HepG2 (cell line): ENCODE measurements around the gene TMEM238. TPM values are rescaled to one million over a fixed set of nuclear protein-coding genes. Genes with fewer than 3 reads are reported as not detected.

Experiments
- BRD4 ChIP-seq: sonication (generic); formaldehyde crosslinking; IDR thresholded peaks from 2 replicates; pipeline ENCODE4 v1.4.0; 2020; ENCODE audit warnings: missing genetic modification reagents
- GLI4 ChIP-seq: sonication (generic); formaldehyde crosslinking; IDR thresholded peaks from 2 replicates; pipeline ENCODE4 v1.5.1; 2020; ENCODE audit warnings: missing genetic modification reagents, mild to moderate bottlenecking, moderate library complexity, borderline replicate concordance
- HMGA1 ChIP-seq: sonication (generic); formaldehyde crosslinking; conservative IDR thresholded peaks from 2 replicates; pipeline ENCODE4 v1.4.0; 2020; ENCODE audit warnings: missing genetic modification reagents
- JUND ChIP-seq: sonication (generic); formaldehyde crosslinking; IDR thresholded peaks from 2 replicates; pipeline ENCODE4 v1.8.0; 2022; ENCODE audit warnings: mild to moderate bottlenecking, missing genetic modification reagents
- KDM4B ChIP-seq: sonication (generic); formaldehyde crosslinking; IDR thresholded peaks from 2 replicates; pipeline ENCODE4 v1.4.0; 2020; ENCODE audit warnings: missing genetic modification reagents
- RARG ChIP-seq: sonication (generic); formaldehyde crosslinking; IDR thresholded peaks from 2 replicates; pipeline ENCODE4 v1.4.0; 2020; ENCODE audit warnings: low read depth, mild to moderate bottlenecking, missing genetic modification reagents
- SAP130 ChIP-seq: IDR thresholded peaks from 2 replicates; pipeline ENCODE4 v1.6.1; 2016; ENCODE audit warnings: low read depth
- SRY ChIP-seq: sonication (generic); formaldehyde crosslinking; IDR thresholded peaks from 2 replicates; pipeline ENCODE4 v1.8.0; 2022; ENCODE audit warnings: mild to moderate bottlenecking, missing genetic modification reagents
- SYNCRIP ChIP-seq: fragments of 200-400 bp; formaldehyde crosslinking; IDR thresholded peaks from 2 replicates; pipeline ENCODE4 v1.6.1; 2018; ENCODE audit warnings: mild to moderate bottlenecking, low read depth, low read length; ENCODE audit not compliant: insufficient read depth
- TGIF2 ChIP-seq: IDR thresholded peaks from 2 replicates; pipeline ENCODE4 v1.6.1; 2016; ENCODE audit warnings: control low read depth, missing compliant biosample characterization
- XRCC5 ChIP-seq: fragments of 200-400 bp; formaldehyde crosslinking; optimal IDR thresholded peaks from 2 replicates; pipeline ENCODE3; 2017; ENCODE audit warnings: mild to moderate bottlenecking, low read length
- ZBTB4 ChIP-seq: sonication (generic); formaldehyde crosslinking; IDR thresholded peaks from 2 replicates; pipeline ENCODE4 v1.4.0; 2020; ENCODE audit warnings: missing genetic modification reagents, mild to moderate bottlenecking, borderline replicate concordance
- ZBTB7A ChIP-seq: sonication (generic); formaldehyde crosslinking; IDR thresholded peaks from 2 replicates; pipeline ENCODE4 v1.8.0; 2022; ENCODE audit warnings: mild to moderate bottlenecking, missing genetic modification reagents
- ZFX ChIP-seq: sonication (generic); formaldehyde crosslinking; IDR thresholded peaks from 2 replicates; pipeline ENCODE4 v1.4.0; 2020; ENCODE audit warnings: mild to moderate bottlenecking, low read depth, missing genetic modification reagents, moderate library complexity
- ZKSCAN8 ChIP-seq: IDR thresholded peaks from 2 replicates; pipeline ENCODE4 v1.6.1; 2016; ENCODE audit warnings: borderline replicate concordance, missing genetic modification reagents, missing compliant biosample characterization
- ZNF276 ChIP-seq: sonication (generic); formaldehyde crosslinking; IDR thresholded peaks from 2 replicates; pipeline ENCODE4 v1.4.0; 2020; ENCODE audit warnings: mild to moderate bottlenecking, low read depth, missing genetic modification reagents
- ZNF333 ChIP-seq: sonication (generic); formaldehyde crosslinking; IDR thresholded peaks from 2 replicates; pipeline ENCODE4 v1.4.0; 2020; ENCODE audit warnings: mild to moderate bottlenecking, missing genetic modification reagents, borderline replicate concordance
- ZNF337 ChIP-seq: sonication (generic); formaldehyde crosslinking; IDR thresholded peaks from 2 replicates; pipeline ENCODE4 v1.5.1; 2020; ENCODE audit warnings: missing genetic modification reagents, low read depth, mild to moderate bottlenecking, borderline replicate concordance
- ZNF367 ChIP-seq: sonication (generic); formaldehyde crosslinking; IDR thresholded peaks from 2 replicates; pipeline ENCODE4 v1.4.0; 2020; ENCODE audit warnings: missing genetic modification reagents, borderline replicate concordance
- ZNF484 ChIP-seq: sonication (generic); formaldehyde crosslinking; IDR thresholded peaks from 2 replicates; pipeline ENCODE4 v1.5.1; 2020; ENCODE audit warnings: mild to moderate bottlenecking, low read depth, missing genetic modification reagents, borderline replicate concordance
- ZNF597 ChIP-seq: sonication (generic); formaldehyde crosslinking; IDR thresholded peaks from 2 replicates; pipeline ENCODE4 v1.5.0; 2020; ENCODE audit warnings: missing genetic modification reagents
- ZNF747 ChIP-seq: sonication (generic); formaldehyde crosslinking; IDR thresholded peaks from 2 replicates; pipeline ENCODE4 v1.8.1; 2023; ENCODE audit warnings: missing genetic modification reagents, mild to moderate bottlenecking, borderline replicate concordance
- ZNF83 ChIP-seq: sonication (generic); formaldehyde crosslinking; IDR thresholded peaks from 2 replicates; pipeline ENCODE4 v1.4.0; 2020; ENCODE audit warnings: missing genetic modification reagents, mild to moderate bottlenecking, borderline replicate concordance
- ZNF891 ChIP-seq: sonication (generic); formaldehyde crosslinking; IDR thresholded peaks from 2 replicates; pipeline ENCODE4 v1.5.0; 2020; ENCODE audit warnings: mild to moderate bottlenecking, missing genetic modification reagents
- polyA plus RNA-seq, 8 experiments: library from polyadenylated mRNA; depleted of rRNA in 3 of 8; stranded (reverse) in 7 of 8; unstranded in 1 of 8; fragments of >200 nt; fragmentation: Illumina TruSeq in 4 of 8; extraction: Trizol in 4 of 8; gene quantifications; 2 replicates each; pipeline versions ENCODE4 v1.2.1 to v1.2.3, GENCODE V29; 2011 to 2016; ENCODE audit warnings: low read depth in 4 of 8, missing spikeins in 1 of 8, mixed read lengths in 1 of 8; ENCODE audit not compliant: insufficient read depth in 1 of 8
- total RNA-seq, 5 experiments: library from RNA; depleted of rRNA; stranded (reverse); fragments of >200 nt; fragmentation: Illumina TruSeq; extraction: Trizol; gene quantifications; 2 replicates each; pipeline ENCODE4 v1.2.3, GENCODE V29; 2016; ENCODE audit warnings: low read depth in 1 of 5

Gene TMEM238
- total and polyA plus RNA-seq, 2 of the 13 experiments (the other 11 are each of a cell fraction or from before 2014, with no cell fraction given), result not detected

GRCh38 chr19:55385724-55386492 is 1.8 kb upstream of the TMEM238 start, which contains the start of gene RPL28 (continued):
- TF ChIP-seq ZNF597 (CRISPR knock-in tag), result 0 out of 2 replicates have a peak, but pooled peaks have one; percentile 58
- TF ChIP-seq ZFX (CRISPR knock-in tag), result peak; percentile 85
- TF ChIP-seq ZNF276 (CRISPR knock-in tag), result peak; percentile 74; the same call in 1 of the 2 replicates
- no peak for TF ChIP-seq RARG
- TF ChIP-seq ZNF83 (CRISPR knock-in tag), result no peak
- 0 out of 2 replicates have a peak, but pooled peaks have one; percentile 75 for TF ChIP-seq GLI4 (CRISPR knock-in tag)
- no peak for TF ChIP-seq ZNF484 (CRISPR knock-in tag)
- peak; percentile 96 for TF ChIP-seq SAP130
- peak; percentile 61; the same call in 1 of the 2 replicates for TF ChIP-seq TGIF2 (CRISPR knock-in tag)
- 0 out of 2 replicates have a peak, but pooled peaks have one; percentile 61 for TF ChIP-seq ZNF367 (CRISPR knock-in tag)
- TF ChIP-seq ZNF891 (CRISPR knock-in tag), result no peak; the same call in 1 of the 2 replicates
- peak; percentile 95 for TF ChIP-seq ZNF747 (CRISPR knock-in tag)
- TF ChIP-seq ZKSCAN8 (CRISPR knock-in tag), result 0 out of 2 replicates have a peak, but pooled peaks have one; percentile 63
- TF ChIP-seq ZBTB7A (CRISPR knock-in tag), result 0 out of 2 replicates have a peak, but pooled peaks have one; percentile 29
- no peak for TF ChIP-seq KDM4B (CRISPR knock-in tag)
- no peak; the same call in 1 of the 2 replicates for TF ChIP-seq SRY
- TF ChIP-seq ZNF333 (CRISPR knock-in tag), result no peak
- peak; percentile 66; the same call in 1 of the 2 replicates for TF ChIP-seq ZBTB4 (CRISPR knock-in tag)
- TF ChIP-seq ZNF337 (CRISPR knock-in tag), result 0 out of 2 replicates have a peak, but pooled peaks have one; percentile 26
- no peak for TF ChIP-seq SYNCRIP
- 0 out of 2 replicates have a peak, but pooled peaks have one; percentile 29 for TF ChIP-seq JUND (CRISPR knock-in tag)
- peak; percentile 87 for TF ChIP-seq BRD4 (CRISPR knock-in tag)
- TF ChIP-seq XRCC5, result no peak
- no peak for TF ChIP-seq HMGA1 (CRISPR knock-in tag)
